HCT116 (cell line): ENCODE measurements around the gene PHC3. TPM values are rescaled to one million over a fixed set of nuclear protein-coding genes. Genes with fewer than 3 reads are reported as not detected.

Source experiments
- ATAC-seq: fragments of 200-7000 bp; cut with Tn5 transposase; 2 replicates; pipeline ENCODE4 v1.9.1; 2020; ENCODE audit warnings: mild to moderate bottlenecking, moderate library complexity
- BruUV-seq: library from RNA; stranded (reverse); fragments of 400-500 nt; replicated peaks from 2 replicates; lab custom pipeline; 2021; lab: Mats Ljungman, UMichigan
- CTCF ChIA-PET: fragments of 300-600 bp; sonication (Branson Sonifier 250); formaldehyde crosslinking; loops from one replicate; lab custom pipeline; 2021; ENCODE audit warnings: antibody characterized with exemption; lab: Charles Lee
- POLR2A ChIA-PET: fragments of 300-600, 350-600 bp; sonication (Branson Sonifier 250); formaldehyde crosslinking; loops from one replicate; lab custom pipeline; 2021; ENCODE audit warnings: antibody characterized with exemption; lab: Charles Lee
- RAD21 ChIA-PET, 2 experiments: fragments of 300-600 bp; sonication (Branson Sonifier 250); formaldehyde crosslinking; loops; one replicate each; lab custom pipeline; 2023; ENCODE audit warnings: low total read pairs in 2 of 2; ENCODE audit not compliant: uncharacterized antibody in 2 of 2, unreplicated experiment in 2 of 2, low non-redundant PET in 1 of 2; lab: Charles Lee
- DNase-seq: peaks from one replicate; pipeline ENCODE4 v3.0.0-alpha.2; 2010; ENCODE audit warnings: low read depth, low spot score
- H2AFZ ChIP-seq: fragments of 200-600 bp; shearing (Covaris generic), sonication (generic); 2 replicates; pipeline ENCODE4 v1.6.1; 2017; ENCODE audit warnings: low read depth, mixed run types, mixed read lengths, antibody characterized with exemption, low read length; ENCODE audit not compliant: poor library complexity, severe bottlenecking
- H3K27ac ChIP-seq: 2 replicates; pipeline ENCODE4 v1.5.1; 2012; ENCODE audit warnings: low read depth, low read length
- H3K27me3 ChIP-seq: fragments of 200-600 bp; sonication (generic); 2 replicates; pipeline ENCODE4 v1.6.1; 2016; ENCODE audit warnings: mixed run types, low read length, mixed read lengths; ENCODE audit not compliant: insufficient read depth
- H3K36me3 ChIP-seq, 2 experiments: fragments of 200-500 bp in 1 of 2; fragments of 200-600 bp in 1 of 2; sonication (Bioruptor generic) in 1 of 2; sonication (generic) in 1 of 2; 2 replicates each; pipeline versions ENCODE4 v1.5.1 to v1.6.1; 2014 to 2016; ENCODE audit warnings: low read length in 2 of 2, inconsistent platforms in 1 of 2, mixed read lengths in 1 of 2, mixed run types in 1 of 2; ENCODE audit not compliant: insufficient read depth in 2 of 2, control insufficient read depth in 1 of 2
- H3K4me1 ChIP-seq, 2 experiments: fragments of 200-600 bp in 1 of 2; sonication (generic) in 1 of 2; 2 replicates each; pipeline versions ENCODE4 v1.5.1 to v1.6.1; 2012 to 2017; ENCODE audit warnings: low read length in 2 of 2, inconsistent platforms in 1 of 2, mild to moderate bottlenecking in 1 of 2, mixed read lengths in 1 of 2, mixed run types in 1 of 2, moderate library complexity in 1 of 2; ENCODE audit not compliant: insufficient read depth in 2 of 2, control insufficient read depth in 1 of 2
- H3K4me2 ChIP-seq: fragments of 200-600 bp; sonication (generic); 2 replicates; pipeline ENCODE4 v1.6.1; 2017; ENCODE audit warnings: mixed run types, low read length, mixed read lengths
- H3K4me3 ChIP-seq, 2 experiments: fragments of 200-600 bp in 1 of 2; sonication (generic) in 1 of 2; replicated peaks in 1 of 2; 2 replicates each; pipeline ENCODE4 v1.5.1; 2011 to 2016; ENCODE audit warnings: low read length in 2 of 2, control low read depth in 1 of 2, low read depth in 1 of 2, mild to moderate bottlenecking in 1 of 2, mixed read lengths in 1 of 2, mixed run types in 1 of 2
- H3K79me2 ChIP-seq: fragments of 200-600 bp; sonication (generic); 2 replicates; pipeline ENCODE4 v1.6.1; 2017; ENCODE audit warnings: mild to moderate bottlenecking, mixed run types, low read length, moderate library complexity, mixed read lengths; ENCODE audit not compliant: insufficient read depth
- H3K9ac ChIP-seq: fragments of 200-600 bp; sonication (generic); 2 replicates; pipeline ENCODE4 v1.6.1; 2016; ENCODE audit warnings: low read length, mixed read lengths
- H3K9me2 ChIP-seq: fragments of 200-600 bp; sonication (generic), shearing (Covaris generic); 2 replicates; pipeline ENCODE4 v1.6.1; 2017; ENCODE audit warnings: mixed run types, mild to moderate bottlenecking, moderate library complexity; ENCODE audit not compliant: insufficient read depth
- H3K9me3 ChIP-seq, 2 experiments: fragments of 200-500 bp in 1 of 2; fragments of 200-600 bp in 1 of 2; sonication (Bioruptor generic) in 1 of 2; sonication (generic) in 1 of 2; 2 replicates each; pipeline ENCODE4 v1.6.1; 2014 to 2017; ENCODE audit warnings: low read length in 2 of 2, mixed read lengths in 2 of 2, inconsistent platforms in 1 of 2, low read depth in 1 of 2, mild to moderate bottlenecking in 1 of 2, mixed run types in 1 of 2, moderate library complexity in 1 of 2; ENCODE audit not compliant: control insufficient read depth in 1 of 2, insufficient read depth in 1 of 2
- H4K20me1 ChIP-seq: fragments of 200-600 bp; sonication (generic), shearing (Covaris generic); 2 replicates; pipeline ENCODE4 v1.6.1; 2017; ENCODE audit warnings: mixed run types, mild to moderate bottlenecking, moderate library complexity; ENCODE audit not compliant: insufficient read depth
- CBX3 ChIP-seq: IDR thresholded peaks from 2 replicates; pipeline ENCODE4 v1.6.1; 2012; ENCODE audit warnings: low read depth
- EGR1 ChIP-seq: IDR thresholded peaks from 2 replicates; pipeline ENCODE4 v1.6.1; 2012; ENCODE audit warnings: low read depth
- EZH2 ChIP-seq: fragments of 200-600 bp; sonication (generic); IDR thresholded peaks from 2 replicates; pipeline ENCODE4 v1.6.1; 2017; ENCODE audit warnings: antibody characterized with exemption, mixed run types
- EZH2phosphoT487 ChIP-seq: fragments of 200-600 bp; IDR thresholded peaks from 2 replicates; pipeline ENCODE4 v1.6.1; 2018; ENCODE audit warnings: antibody characterized with exemption, borderline replicate concordance
- RAD21 ChIP-seq: IDR thresholded peaks from 2 replicates; pipeline ENCODE4 v1.6.1; 2012; ENCODE audit warnings: low read depth, mild to moderate bottlenecking
- TCF7L2 ChIP-seq: IDR thresholded peaks from 2 replicates; pipeline ENCODE4 v1.7.0; 2011; ENCODE audit warnings: borderline replicate concordance, inconsistent platforms; ENCODE audit not compliant: insufficient read depth, insufficient read length; ENCODE audit errors: extremely low read depth
- YY1 ChIP-seq: IDR thresholded peaks from 2 replicates; pipeline ENCODE4 v1.6.1; 2011; ENCODE audit warnings: low read length, low read depth, moderate library complexity, mild to moderate bottlenecking; ENCODE audit not compliant: insufficient replicate concordance; ENCODE audit errors: extremely low read depth
- ZNF274 ChIP-seq: fragments of 200-500 bp; sonication (Bioruptor generic); IDR thresholded peaks from 2 replicates; pipeline ENCODE4 v1.6.1; 2014; ENCODE audit warnings: mild to moderate bottlenecking, low read depth, low read length, inconsistent platforms
- intact Hi-C: fragments of 100-400 bp; cut with micrococcal nuclease; formaldehyde crosslinking; loops from 2 replicates; pipeline ENCODE4 v1.10.0; 2022
- total RNA-seq: library from RNA; stranded (reverse); gene quantifications from one replicate; pipeline ENCODE4 v1.2.1, GENCODE V29; 2021; ENCODE audit not compliant: unreplicated experiment
- TF ChIP-seq, protein P1 (sequence below): IDR thresholded peaks from 2 replicates; pipeline ENCODE4 v1.6.1; 2012
- TF ChIP-seq, protein P2 (sequence below): IDR thresholded peaks from 2 replicates; pipeline ENCODE4 v1.6.1; 2011; ENCODE audit warnings: mild to moderate bottlenecking, low read length, moderate library complexity; ENCODE audit not compliant: insufficient replicate concordance; ENCODE audit errors: extremely low read depth

The PHC3 gene
- total RNA-seq, 1 experiment from 2014 or later = 40.1 TPM

DNA sequence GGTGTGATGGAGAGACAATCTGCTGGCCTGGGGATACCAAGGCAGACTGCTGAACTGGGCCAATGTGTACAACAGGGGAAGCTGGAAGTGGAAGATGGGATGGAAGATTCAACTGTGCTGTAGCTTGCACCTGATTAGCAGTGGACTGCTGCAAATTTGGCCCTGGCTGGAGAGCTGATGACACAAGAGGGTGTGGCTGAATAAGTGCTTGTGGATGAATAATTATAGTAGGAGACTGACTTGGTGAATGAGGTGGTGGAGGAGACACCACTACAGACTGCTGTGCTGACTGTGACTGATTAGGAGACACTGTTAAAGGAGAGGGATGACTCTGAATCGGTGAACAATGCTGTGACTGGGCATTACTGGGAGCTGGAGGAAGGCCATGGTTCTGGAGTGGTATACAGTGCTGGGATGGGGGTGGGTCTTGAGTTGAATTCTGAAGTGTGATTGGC is 52.5 kb downstream of the PHC3 start:
- H3K27ac ChIP-seq = no peak overlapping the region
- BruUV-seq = TSS peak; percentile 45
- intact Hi-C loops = no loop called here
- no peaks in the 10 kb centered on the region for H3K9me2 ChIP-seq
- no peaks in the 10 kb centered on the region for H3K4me1 ChIP-seq
- H3K27me3 ChIP-seq = no peaks in the 10 kb centered on the region
- DNase-seq (no peak), ATAC-seq (peak; percentile 52; the same call in 1 of the 2 replicates)
- H3K79me2 ChIP-seq = peaks cover 6% of the 10 kb centered on the region
- no peak overlapping the region for H3K4me3 ChIP-seq
- H3K4me2 ChIP-seq = no peak overlapping the region
- TF ChIP-seq CBX3 = no peak
- no peak for TF ChIP-seq ZNF274
- TF ChIP-seq, protein P1, sequence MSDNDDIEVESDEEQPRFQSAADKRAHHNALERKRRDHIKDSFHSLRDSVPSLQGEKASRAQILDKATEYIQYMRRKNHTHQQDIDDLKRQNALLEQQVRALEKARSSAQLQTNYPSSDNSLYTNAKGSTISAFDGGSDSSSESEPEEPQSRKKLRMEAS = no peak
- no peak for TF ChIP-seq EZH2
- TF ChIP-seq RAD21 = no peak
- TF ChIP-seq TCF7L2 = no peak
- TF ChIP-seq YY1 = no peak
- ChIA-PET POLR2A (no interaction called here), CTCF (interaction anchor here (1.4 kb wide), 1 partner anchor 12 kb away, joined by 3 read pairs; no protein-coding TSS in a partner anchor), RAD21 (no interaction called here)
- no peaks in the 10 kb centered on the region for H3K9me3 ChIP-seq
- no peaks in the 10 kb centered on the region for H4K20me1 ChIP-seq
- H2AFZ ChIP-seq = no peak overlapping the region
- H3K36me3 ChIP-seq = peaks cover 7 to 17% of the 10 kb centered on the region in 2 experiments; a peak in 3 of 4 replicates
- no peak overlapping the region for H3K9ac ChIP-seq

DNA sequence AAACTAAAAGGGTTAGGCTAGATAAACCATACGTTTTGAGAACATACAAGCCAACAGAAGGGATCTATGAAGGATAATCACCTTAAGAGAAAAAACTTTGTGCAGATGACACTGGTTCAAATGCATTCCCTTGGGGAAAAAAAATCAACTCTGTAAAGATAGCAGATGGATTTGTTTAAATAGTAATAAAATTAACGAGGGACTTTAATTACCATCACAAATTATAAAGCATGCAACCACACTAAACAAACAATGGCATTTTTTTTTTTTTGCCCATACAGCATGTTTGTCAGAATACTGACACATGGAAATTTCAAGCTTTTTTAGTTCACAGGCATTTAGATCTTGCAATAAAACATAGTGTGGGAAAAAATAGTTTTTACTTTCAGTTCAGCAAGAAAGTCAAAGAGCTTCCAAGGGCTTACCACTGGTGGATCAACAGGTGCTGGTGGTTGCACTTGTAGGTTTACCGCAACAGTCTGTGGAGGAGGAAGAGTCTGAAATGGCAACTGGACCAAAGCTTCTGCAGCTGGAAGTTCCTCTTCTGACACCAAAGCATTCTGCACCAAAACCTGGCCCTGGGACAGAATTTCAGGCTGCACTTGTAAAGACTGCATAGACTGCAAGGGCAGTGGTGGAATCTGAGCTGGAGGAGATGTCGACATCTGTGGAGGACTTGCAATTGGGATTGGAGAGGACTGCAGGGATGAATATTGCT is 53.1 kb downstream of the PHC3 start:
- no peak overlapping the region for H3K9ac ChIP-seq
- H3K36me3 ChIP-seq = peaks cover 7 to 17% of the 10 kb centered on the region in 2 experiments; a peak in 3 of 4 replicates
- H3K27me3 ChIP-seq = no peaks in the 10 kb centered on the region
- H2AFZ ChIP-seq = no peak overlapping the region
- no peaks in the 10 kb centered on the region for H4K20me1 ChIP-seq
- POLR2A ChIA-PET = no interaction called here
- TF ChIP-seq EGR1 (no peak), EZH2phosphoT487 (no peak)
- TF ChIP-seq, protein P2, sequence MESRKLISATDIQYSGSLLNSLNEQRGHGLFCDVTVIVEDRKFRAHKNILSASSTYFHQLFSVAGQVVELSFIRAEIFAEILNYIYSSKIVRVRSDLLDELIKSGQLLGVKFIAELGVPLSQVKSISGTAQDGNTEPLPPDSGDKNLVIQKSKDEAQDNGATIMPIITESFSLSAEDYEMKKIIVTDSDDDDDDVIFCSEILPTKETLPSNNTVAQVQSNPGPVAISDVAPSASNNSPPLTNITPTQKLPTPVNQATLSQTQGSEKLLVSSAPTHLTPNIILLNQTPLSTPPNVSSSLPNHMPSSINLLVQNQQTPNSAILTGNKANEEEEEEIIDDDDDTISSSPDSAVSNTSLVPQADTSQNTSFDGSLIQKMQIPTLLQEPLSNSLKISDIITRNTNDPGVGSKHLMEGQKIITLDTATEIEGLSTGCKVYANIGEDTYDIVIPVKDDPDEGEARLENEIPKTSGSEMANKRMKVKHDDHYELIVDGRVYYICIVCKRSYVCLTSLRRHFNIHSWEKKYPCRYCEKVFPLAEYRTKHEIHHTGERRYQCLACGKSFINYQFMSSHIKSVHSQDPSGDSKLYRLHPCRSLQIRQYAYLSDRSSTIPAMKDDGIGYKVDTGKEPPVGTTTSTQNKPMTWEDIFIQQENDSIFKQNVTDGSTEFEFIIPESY = no peak
- DNase-seq (no peak), ATAC-seq (no peak)
- CTCF ChIA-PET = interaction anchor here (1.4 kb wide), 1 partner anchor 12 kb away, joined by 3 read pairs; no protein-coding TSS in a partner anchor
- H3K4me3 ChIP-seq = no peak overlapping the region
- RAD21 ChIA-PET = no interaction called here
- no peaks in the 10 kb centered on the region for H3K9me2 ChIP-seq
- no TSS peak for BruUV-seq
- no peaks in the 10 kb centered on the region for H3K9me3 ChIP-seq
- no peaks in the 10 kb centered on the region for H3K4me1 ChIP-seq
- intact Hi-C loops = no loop called here
- H3K27ac ChIP-seq = no peak overlapping the region
- H3K4me2 ChIP-seq = no peak overlapping the region
- H3K79me2 ChIP-seq = peaks cover 6% of the 10 kb centered on the region
